Pulmonary artery endothelial cell (primary cell): Measurements from ENCODE around the gene TNFRSF19. TPM values are rescaled to one million over a fixed set of nuclear protein-coding genes. Genes with fewer than 3 reads are reported as not detected.

Source experiments
- DNase-seq: peaks from one replicate; pipeline ENCODE4 v3.0.0-alpha.2; 2011; ENCODE audit warnings: low read depth, low spot score
- total RNA-seq: library from RNA; depleted of rRNA; stranded (reverse); fragments of >200 nt; gene quantifications from 2 replicates; pipeline ENCODE4 v1.2.3, GENCODE V29; 2014

TNFRSF19 gene
- total RNA-seq, 1 donor from 2014 or later: 0.53 TPM

DNA sequence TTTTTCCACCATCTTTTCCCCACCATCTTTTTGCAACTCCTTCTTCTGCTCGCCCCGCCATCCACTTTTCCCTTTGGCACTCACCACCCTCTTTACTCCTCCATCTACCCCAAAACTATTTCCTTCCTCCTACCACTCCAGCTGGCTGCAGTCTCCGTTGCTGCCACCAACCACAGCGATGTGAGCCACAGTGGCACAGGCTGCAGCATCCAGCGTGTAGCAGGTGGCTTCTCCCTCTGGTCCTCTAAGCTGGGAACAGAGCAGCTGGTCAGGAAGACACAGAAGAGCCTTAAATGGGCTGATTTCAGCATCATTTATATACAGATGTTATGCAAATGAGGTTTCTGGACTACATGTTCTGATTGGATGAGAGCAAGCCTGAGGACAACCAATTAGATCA lies 144.5 kb downstream of the TNFRSF19 start:
- DNase-seq: no peak

- DNase-seq: no peak
Observed at GRCh38 chr13:23715092-23715761, 145.0 kb downstream of the TNFRSF19 start.

DNA sequence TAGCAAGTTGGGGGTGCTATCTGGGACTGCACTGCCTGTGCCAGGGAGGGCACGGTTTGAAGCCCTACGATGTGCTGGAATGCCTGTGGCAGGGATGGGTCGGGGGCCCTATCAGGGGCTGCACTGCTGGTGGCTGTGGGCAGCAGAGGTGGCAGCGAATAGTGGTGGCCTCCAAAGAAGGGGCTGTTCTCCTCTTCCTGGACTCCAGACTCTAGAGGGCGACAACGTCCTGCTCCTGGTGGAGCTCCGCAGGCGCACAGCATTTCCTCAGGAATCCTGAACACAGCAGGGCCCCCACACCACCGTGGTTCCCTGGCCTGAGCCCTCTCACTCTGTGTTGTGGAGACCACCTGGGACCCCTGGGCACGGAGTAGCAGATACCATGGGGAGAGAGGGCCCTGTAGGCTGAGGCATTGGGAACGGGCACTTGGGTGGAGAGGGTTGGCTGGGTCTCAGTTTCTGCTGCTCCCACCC lies 145.6 kb downstream of the TNFRSF19 start:
- DNase-seq: no peak

GRCh38 chr13:23716401-23716800 lies 146.2 kb downstream of the TNFRSF19 start:
- DNase-seq: no peak

DNA sequence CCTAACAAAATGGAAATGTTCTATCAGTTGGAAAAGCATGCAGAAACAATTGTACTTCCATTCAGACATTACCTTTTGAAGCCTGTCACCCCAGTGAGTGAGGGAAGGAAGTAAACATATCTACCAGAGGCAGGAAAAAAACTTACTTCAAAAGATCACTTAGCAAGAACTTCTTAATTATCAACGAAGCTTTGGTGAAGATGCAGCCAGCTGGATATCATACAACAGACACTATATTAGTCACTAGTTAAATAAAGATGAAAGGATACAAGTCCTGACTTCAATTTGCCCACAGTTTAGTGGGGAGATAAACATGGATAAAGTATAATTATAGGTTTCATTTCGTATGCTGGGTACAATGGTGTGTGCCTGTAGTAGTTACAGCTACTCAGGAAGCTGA lies 148.8 kb downstream of the TNFRSF19 start:
- no peak for DNase-seq

- DNase-seq: no peak
Observed at GRCh38 chr13:23722726-23723453, 152.7 kb downstream of the TNFRSF19 start.

- DNase-seq: no peak
Observed at GRCh38 chr13:23723471-23723870, 153.3 kb downstream of the TNFRSF19 start.

DNA sequence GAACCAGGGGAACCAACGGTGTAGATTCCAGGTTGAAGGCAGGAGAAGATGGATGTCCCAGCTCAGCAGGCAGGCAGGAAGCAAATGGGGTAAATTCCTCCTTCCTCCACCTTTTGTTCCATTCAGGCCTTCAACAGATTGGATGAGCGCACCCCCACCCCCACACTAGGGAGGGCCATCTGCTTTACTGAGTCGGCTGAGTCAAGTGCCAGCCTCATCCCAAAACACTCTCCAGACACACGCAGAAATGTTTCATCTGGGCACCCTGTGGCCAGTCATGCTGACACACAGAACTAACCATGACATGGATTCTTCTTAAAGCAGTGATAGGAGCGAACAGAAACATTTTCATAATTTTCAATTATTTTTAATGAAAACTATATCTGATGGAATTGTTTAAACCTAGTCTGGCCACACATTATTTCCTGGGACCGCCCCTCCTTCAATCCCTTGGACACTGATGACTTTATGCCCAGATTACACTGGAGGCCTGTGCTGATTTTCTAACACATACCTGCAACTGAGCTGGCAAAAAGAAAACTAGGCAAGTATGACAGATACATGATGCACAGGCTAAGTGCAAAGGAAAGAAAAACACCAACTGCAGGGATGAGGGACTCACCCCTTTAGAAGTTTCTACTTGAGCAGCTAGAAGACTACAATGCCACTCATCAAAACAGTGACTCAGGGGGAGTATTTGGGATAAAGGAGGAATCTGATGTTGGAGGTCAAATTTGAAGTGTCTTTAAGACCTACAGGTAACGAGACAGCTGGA lies 154.2 kb downstream of the TNFRSF19 start:
- DNase-seq: no peak

Other genes with a start within 250 kb of the TNFRSF19 start
- gene SACS, start 136.7 kb upstream of the TNFRSF19 start, total RNA-seq: 110 and 150 TPM in 2 replicates